Left ventricle myocardium inferior (tissue), 1 donor: Measurements from ENCODE around the gene FAM193A. TPM values are rescaled to one million over a fixed set of nuclear protein-coding genes. Genes with fewer than 3 reads are reported as not detected.
"Not testable (repeated sequence)": the region's sequence is repeated elsewhere in the genome, so short reads cannot be mapped to it uniquely, and the experiment has no call there.

Source experiments
- DNase-seq: peaks from one replicate; pipeline ENCODE4 v3.0.0-alpha.2; 2020
- H3K27ac ChIP-seq: fragments of 200-600 bp; replicated peaks from 2 replicates; pipeline ENCODE4 v1.8.0; 2021
- H3K27me3 ChIP-seq: fragments of 200-600 bp; 2 replicates; pipeline ENCODE4 v1.8.0; 2021; ENCODE audit warnings: low read depth
- H3K36me3 ChIP-seq: fragments of 200-600 bp; 2 replicates; pipeline ENCODE4 v1.8.0; 2021
- H3K4me1 ChIP-seq: fragments of 200-600 bp; 2 replicates; pipeline ENCODE4 v1.8.0; 2021
- H3K4me3 ChIP-seq: fragments of 200-600 bp; 2 replicates; pipeline ENCODE4 v1.8.0; 2021; ENCODE audit warnings: mild to moderate bottlenecking, moderate library complexity
- H3K9me3 ChIP-seq: fragments of 200-600 bp; replicated peaks from 2 replicates; pipeline ENCODE4 v1.8.0; 2021
- CTCF ChIP-seq: fragments of 200-600 bp; IDR thresholded peaks from 2 replicates; pipeline ENCODE4 v1.8.0; 2021; ENCODE audit warnings: antibody characterized with exemption, mild to moderate bottlenecking, borderline replicate concordance
- intact Hi-C: fragments of 100-400 bp; cut with micrococcal nuclease; formaldehyde crosslinking; loops from one replicate; pipeline ENCODE4 v1.11.0; 2022
- total RNA-seq: library from RNA; stranded (reverse); fragmentation: NEBNext Ultra II Directional; extraction: Animal tissue kit (Norgen Biotek cat#: 25700); gene quantifications from one replicate; pipeline ENCODE4 v1.2.1, GENCODE V29; 2021
- donor health status: DM: no; HTN: yes; CAD: no; lungs with severe emphysema.

Gene FAM193A
- total RNA-seq, 1 donor from 2014 or later: 16.0 TPM

- H3K4me1 ChIP-seq: no peaks in the 10 kb centered on the region
- intact Hi-C loops: no loop called here
- no peak overlapping the region for H3K27ac ChIP-seq
- H3K4me3 ChIP-seq: no peak overlapping the region
- H3K36me3 ChIP-seq: peaks cover 47% of the 10 kb centered on the region
- TF ChIP-seq CTCF: no peak
- no peaks in the 10 kb centered on the region for H3K27me3 ChIP-seq
- H3K9me3 ChIP-seq: no peaks in the 10 kb centered on the region
- DNase-seq: no peak
These were observed 188.9 kb downstream of the FAM193A start for GRCh38 chr4:2725380-2725779.

GRCh38 chr4:2726881-2727280 is 190.4 kb downstream of the FAM193A start:
- DNase-seq, intact Hi-C loops, H3K9me3 ChIP-seq, H3K27me3 ChIP-seq, H3K4me1 ChIP-seq, H3K4me3 ChIP-seq, H3K27ac ChIP-seq: not testable (repeated sequence)
- peaks cover 43% of the 10 kb centered on the region for H3K36me3 ChIP-seq

GRCh38 chr4:2728221-2728620 is 191.8 kb downstream of the FAM193A start:
- no peak for TF ChIP-seq CTCF
- H3K9me3 ChIP-seq: no peaks in the 10 kb centered on the region
- no peaks in the 10 kb centered on the region for H3K27me3 ChIP-seq
- no peaks in the 10 kb centered on the region for H3K4me1 ChIP-seq
- intact Hi-C loops: no loop called here
- no peak for DNase-seq
- no peak overlapping the region for H3K27ac ChIP-seq
- H3K4me3 ChIP-seq: no peak overlapping the region
- H3K36me3 ChIP-seq: peaks cover 49% of the 10 kb centered on the region

GRCh38 chr4:2728806-2729532 is 192.5 kb downstream of the FAM193A start:
- Histone ChIP-seq H3K9me3 (no peaks in the 10 kb centered on the region), H3K27me3 (no peaks in the 10 kb centered on the region), H3K4me1 (no peaks in the 10 kb centered on the region), H3K27ac (no peak overlapping the region), H3K36me3 (peaks cover 55% of the 10 kb centered on the region), H3K4me3 (no peak overlapping the region)
- no peak for TF ChIP-seq CTCF
- no peak for DNase-seq
- intact Hi-C loops: no loop called here

GRCh38 chr4:2729533-2729875 is 193.1 kb downstream of the FAM193A start:
- Histone ChIP-seq H3K27ac (no peak overlapping the region), H3K27me3 (no peaks in the 10 kb centered on the region), H3K9me3 (no peaks in the 10 kb centered on the region), H3K4me1 (no peaks in the 10 kb centered on the region), H3K36me3 (peaks cover 55% of the 10 kb centered on the region), H3K4me3 (no peak overlapping the region)
- no peak for TF ChIP-seq CTCF
- intact Hi-C loops: no loop called here
- no peak for DNase-seq

GRCh38 chr4:2731907-2732317 is 195.5 kb downstream of the FAM193A start:
- peaks cover 15% of the 10 kb centered on the region for H3K9me3 ChIP-seq
- H3K36me3 ChIP-seq: peaks cover 38% of the 10 kb centered on the region
- no peaks in the 10 kb centered on the region for H3K4me1 ChIP-seq
- DNase-seq: no peak
- H3K4me3 ChIP-seq: no peak overlapping the region
- TF ChIP-seq CTCF: no peak
- H3K27ac ChIP-seq: no peak overlapping the region
- intact Hi-C loops: no loop called here
- H3K27me3 ChIP-seq: no peaks in the 10 kb centered on the region
